HEK293 (cell line): ENCODE results near the gene NID2.

Experiments used
- CTCF ChIA-PET: fragments of 350-600 bp; formaldehyde crosslinking; extraction: SDS; loops from one replicate; lab custom pipeline; 2021; ENCODE audit warnings: antibody characterized with exemption; lab: Yijun Ruan, JAX
- POLR2A ChIA-PET: fragments of 300-600 bp; formaldehyde crosslinking; extraction: SDS; loops from one replicate; lab custom pipeline; 2020; ENCODE audit warnings: antibody characterized with exemption, inconsistent platforms; lab: Yijun Ruan, JAX
- H3K27ac ChIP-seq: fragments of 200-500 bp; sonication (Bioruptor generic); 2 replicates; pipeline ENCODE4 v1.5.1; 2014; ENCODE audit warnings: low read depth, low read length, control low read depth, inconsistent platforms; ENCODE audit errors: extremely low read depth
- H3K36me3 ChIP-seq, 2 experiments: fragments of 200-500 bp in 1 of 2; sonication (Bioruptor generic) in 1 of 2; 1 replicate in 1 of 2; 2 replicates in 1 of 2; pipeline ENCODE4 v1.5.1; 2014 to 2017; ENCODE audit warnings: inconsistent platforms in 2 of 2, low read length in 2 of 2; ENCODE audit not compliant: control insufficient read depth in 2 of 2, insufficient read depth in 1 of 2
- H3K4me1 ChIP-seq: fragments of 200-500 bp; sonication (Bioruptor generic); 2 replicates; pipeline ENCODE4 v1.5.1; 2014; ENCODE audit warnings: mild to moderate bottlenecking, low read length, inconsistent platforms; ENCODE audit not compliant: control insufficient read depth, insufficient read depth
- H3K4me3 ChIP-seq: 2 replicates; pipeline ENCODE4 v1.5.1; 2011; ENCODE audit warnings: low read depth, mild to moderate bottlenecking, control low read depth, low read length, moderate library complexity
- H3K9me3 ChIP-seq: fragments of 200-500 bp; sonication (Bioruptor generic); 2 replicates; pipeline ENCODE4 v1.5.1; 2014; ENCODE audit warnings: low read depth, low read length, inconsistent platforms; ENCODE audit not compliant: control insufficient read depth, insufficient read depth
- AEBP2 ChIP-seq: fragments of 450-650 bp; formaldehyde crosslinking; IDR thresholded peaks from 2 replicates; pipeline ENCODE4 v1.5.1; 2016; ENCODE audit warnings: missing biosample characterization, missing genetic modification characterization, borderline replicate concordance
- GLIS1 ChIP-seq: fragments of 450-650 bp; formaldehyde crosslinking; IDR thresholded peaks from 2 replicates; pipeline ENCODE4 v1.5.1; 2016; ENCODE audit warnings: missing biosample characterization, missing genetic modification characterization
- KLF9 ChIP-seq: fragments of 450-650 bp; formaldehyde crosslinking; IDR thresholded peaks from 2 replicates; pipeline ENCODE4 v1.5.1; 2016; ENCODE audit warnings: missing biosample characterization, missing genetic modification characterization, low read depth
- PATZ1 ChIP-seq: fragments of 450-650 bp; formaldehyde crosslinking; IDR thresholded peaks from 2 replicates; pipeline ENCODE4 v1.5.1; 2016; ENCODE audit warnings: missing biosample characterization, missing genetic modification characterization
- SCRT1 ChIP-seq: fragments of 450-650 bp; formaldehyde crosslinking; IDR thresholded peaks from 2 replicates; pipeline ENCODE4 v1.5.1; 2016; ENCODE audit warnings: missing biosample characterization, missing genetic modification characterization, borderline replicate concordance
- SETDB1 ChIP-seq: IDR thresholded peaks from one replicate; pipeline ENCODE4 v1.6.1; 2017; ENCODE audit warnings: mild to moderate bottlenecking, low read length, moderate library complexity, mixed read lengths; ENCODE audit not compliant: insufficient read length
- ZBTB21 ChIP-seq: fragments of 450-650 bp; formaldehyde crosslinking; IDR thresholded peaks from 2 replicates; pipeline ENCODE4 v1.5.1; 2017; ENCODE audit warnings: missing biosample characterization, missing genetic modification characterization
- ZBTB7A ChIP-seq: fragments of 450-650 bp; formaldehyde crosslinking; IDR thresholded peaks from 2 replicates; pipeline ENCODE4 v1.5.1; 2016; ENCODE audit warnings: low read depth, missing biosample characterization, missing genetic modification characterization
- ZFHX2 ChIP-seq: fragments of 450-650 bp; formaldehyde crosslinking; conservative IDR thresholded peaks from 2 replicates; pipeline ENCODE4 v1.5.1; 2016; ENCODE audit warnings: missing biosample characterization, missing genetic modification characterization
- ZFP69B ChIP-seq: fragments of 450-650 bp; formaldehyde crosslinking; IDR thresholded peaks from 2 replicates; pipeline ENCODE4 v1.5.1; 2016; ENCODE audit warnings: missing biosample characterization, missing genetic modification characterization
- ZNF112 ChIP-seq: fragments of 450-650 bp; formaldehyde crosslinking; IDR thresholded peaks from 2 replicates; pipeline ENCODE4 v1.5.0; 2017; ENCODE audit warnings: missing biosample characterization, missing genetic modification characterization
- ZNF133 ChIP-seq: fragments of 450-650 bp; formaldehyde crosslinking; IDR thresholded peaks from 2 replicates; pipeline ENCODE4 v1.5.1; 2016; ENCODE audit warnings: missing biosample characterization, missing genetic modification characterization
- ZNF169 ChIP-seq: fragments of 450-650 bp; formaldehyde crosslinking; IDR thresholded peaks from 2 replicates; pipeline ENCODE4 v1.5.1; 2016; ENCODE audit warnings: missing biosample characterization, missing genetic modification characterization
- ZNF18 ChIP-seq: fragments of 450-650 bp; formaldehyde crosslinking; IDR thresholded peaks from 2 replicates; pipeline ENCODE4 v1.5.1; 2016; ENCODE audit warnings: missing biosample characterization, missing genetic modification characterization
- ZNF394 ChIP-seq: fragments of 450-650 bp; formaldehyde crosslinking; IDR thresholded peaks from 2 replicates; pipeline ENCODE4 v1.5.1; 2016; ENCODE audit warnings: missing biosample characterization, missing genetic modification characterization, mild to moderate bottlenecking, moderate library complexity, borderline replicate concordance
- ZNF398 ChIP-seq: fragments of 450-650 bp; formaldehyde crosslinking; IDR thresholded peaks from 2 replicates; pipeline ENCODE4 v1.5.1; 2017; ENCODE audit warnings: missing biosample characterization, missing genetic modification characterization
- ZNF514 ChIP-seq: fragments of 450-650 bp; formaldehyde crosslinking; IDR thresholded peaks from 2 replicates; pipeline ENCODE4 v1.5.1; 2016; ENCODE audit warnings: missing biosample characterization, missing genetic modification characterization
- ZNF585B ChIP-seq: fragments of 450-650 bp; formaldehyde crosslinking; IDR thresholded peaks from 2 replicates; pipeline ENCODE4 v1.5.1; 2016; ENCODE audit warnings: missing biosample characterization, missing genetic modification characterization
- ZNF624 ChIP-seq: fragments of 450-650 bp; formaldehyde crosslinking; IDR thresholded peaks from 2 replicates; pipeline ENCODE4 v1.5.1; 2017; ENCODE audit warnings: missing biosample characterization, missing genetic modification characterization
- ZNF660 ChIP-seq: fragments of 450-650 bp; IDR thresholded peaks from 2 replicates; pipeline ENCODE4 v1.5.1; 2018; ENCODE audit warnings: missing biosample characterization, mild to moderate bottlenecking, missing genetic modification characterization
- ZNF664 ChIP-seq: fragments of 450-650 bp; formaldehyde crosslinking; IDR thresholded peaks from 2 replicates; pipeline ENCODE4 v1.5.1; 2016; ENCODE audit warnings: missing biosample characterization, missing genetic modification characterization
- ZNF670 ChIP-seq: fragments of 450-650 bp; formaldehyde crosslinking; IDR thresholded peaks from 2 replicates; pipeline ENCODE4 v1.5.1; 2016; ENCODE audit warnings: missing biosample characterization, missing genetic modification characterization, low read depth
- TF ChIP-seq, protein P1 (sequence below): fragments of 450-650 bp; formaldehyde crosslinking; optimal IDR thresholded peaks from 2 replicates; pipeline ENCODE3; 2016; ENCODE audit warnings: missing biosample characterization, mild to moderate bottlenecking, missing genetic modification characterization
- TF ChIP-seq, protein P2 (sequence below): fragments of 450-650 bp; formaldehyde crosslinking; IDR thresholded peaks from 2 replicates; pipeline ENCODE4 v1.5.1; 2016; ENCODE audit warnings: missing biosample characterization, missing genetic modification characterization

Gene NID2

GRCh38 chr14:51960866-51961265 lies 108.0 kb downstream of the NID2 start (continued):
- TF ChIP-seq ZBTB21: no peak

GRCh38 chr14:51959928-51960327 lies 108.9 kb downstream of the NID2 start:
- ChIA-PET POLR2A (no interaction called here), CTCF (no interaction called here)
- Histone ChIP-seq H3K9me3 (no peaks in the 10 kb centered on the region; the same call in 1 of the 2 replicates), H3K4me1 (no peaks in the 10 kb centered on the region), H3K27ac (no peak overlapping the region), H3K36me3 (no peaks in the 10 kb centered on the region), H3K4me3 (no peak overlapping the region)
- no peak for TF ChIP-seq ZNF624 (tag by site-specific recombination)
- peak; percentile 53 for TF ChIP-seq SETDB1
- TF ChIP-seq ZNF670 (tag by site-specific recombination): no peak
- peak; percentile 87 for TF ChIP-seq ZNF133 (tag by site-specific recombination)
- no peak for TF ChIP-seq ZFHX2
- TF ChIP-seq, protein P1, sequence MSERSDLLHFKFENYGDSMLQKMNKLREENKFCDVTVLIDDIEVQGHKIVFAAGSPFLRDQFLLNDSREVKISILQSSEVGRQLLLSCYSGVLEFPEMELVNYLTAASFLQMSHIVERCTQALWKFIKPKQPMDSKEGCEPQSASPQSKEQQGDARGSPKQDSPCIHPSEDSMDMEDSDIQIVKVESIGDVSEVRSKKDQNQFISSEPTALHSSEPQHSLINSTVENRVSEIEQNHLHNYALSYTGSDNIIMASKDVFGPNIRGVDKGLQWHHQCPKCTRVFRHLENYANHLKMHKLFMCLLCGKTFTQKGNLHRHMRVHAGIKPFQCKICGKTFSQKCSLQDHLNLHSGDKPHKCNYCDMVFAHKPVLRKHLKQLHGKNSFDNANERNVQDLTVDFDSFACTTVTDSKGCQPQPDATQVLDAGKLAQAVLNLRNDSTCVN (tag by site-specific recombination): no peak
- TF ChIP-seq KLF9 (tag by site-specific recombination): no peak
- no peak for TF ChIP-seq PATZ1 (tag by site-specific recombination)
- no peak for TF ChIP-seq SCRT1 (tag by site-specific recombination)
- no peak for TF ChIP-seq ZNF18

- no peaks in the 10 kb centered on the region; the same call in 1 of the 2 replicates for H3K9me3 ChIP-seq
- TF ChIP-seq ZNF112 (no peak), ZNF660 (tag by site-specific recombination) (no peak), ZNF394 (no peak), GLIS1 (tag by site-specific recombination) (no peak), AEBP2 (no peak), ZNF664 (tag by site-specific recombination) (no peak), ZNF514 (tag by site-specific recombination) (no peak), ZBTB7A (tag by site-specific recombination) (no peak), ZNF398 (no peak), ZNF169 (no peak), ZNF585B (no peak), ZFP69B (no peak)
- TF ChIP-seq, protein P2, sequence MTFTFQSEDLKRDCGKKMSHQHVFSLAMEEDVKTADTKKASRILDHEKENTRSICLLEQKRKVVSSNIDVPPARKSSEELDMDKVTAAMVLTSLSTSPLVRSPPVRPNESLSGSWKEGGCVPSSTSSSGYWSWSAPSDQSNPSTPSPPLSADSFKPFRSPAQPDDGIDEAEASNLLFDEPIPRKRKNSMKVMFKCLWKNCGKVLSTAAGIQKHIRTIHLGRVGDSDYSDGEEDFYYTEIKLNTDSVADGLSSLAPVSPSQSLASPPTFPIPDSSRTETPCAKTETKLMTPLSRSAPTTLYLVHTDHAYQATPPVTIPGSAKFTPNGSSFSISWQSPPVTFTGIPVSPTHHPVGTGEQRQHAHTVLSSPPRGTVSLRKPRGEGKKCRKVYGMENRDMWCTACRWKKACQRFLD (tag by site-specific recombination): no peak
- no peak overlapping the region for H3K4me3 ChIP-seq
- H3K27ac ChIP-seq: no peak overlapping the region
- no peaks in the 10 kb centered on the region for H3K4me1 ChIP-seq
- H3K36me3 ChIP-seq: no peaks in the 10 kb centered on the region
- ChIA-PET POLR2A (no interaction called here), CTCF (no interaction called here)
These were observed 110.9 kb downstream of the NID2 start for GRCh38 chr14:51957950-51958349.
